Left ventricle myocardium inferior (tissue), 1 donor: Measurements from ENCODE around the gene EPOP. TPM values are rescaled to one million over a fixed set of nuclear protein-coding genes. Genes with fewer than 3 reads are reported as not detected.

Experiments
- DNase-seq: peaks from one replicate; pipeline ENCODE4 v3.0.0-alpha.2; 2020
- H3K27ac ChIP-seq: fragments of 200-600 bp; replicated peaks from 2 replicates; pipeline ENCODE4 v1.8.0; 2021
- H3K27me3 ChIP-seq: fragments of 200-600 bp; 2 replicates; pipeline ENCODE4 v1.8.0; 2021; ENCODE audit warnings: low read depth
- H3K36me3 ChIP-seq: fragments of 200-600 bp; 2 replicates; pipeline ENCODE4 v1.8.0; 2021
- H3K4me1 ChIP-seq: fragments of 200-600 bp; 2 replicates; pipeline ENCODE4 v1.8.0; 2021
- H3K4me3 ChIP-seq: fragments of 200-600 bp; 2 replicates; pipeline ENCODE4 v1.8.0; 2021; ENCODE audit warnings: mild to moderate bottlenecking, moderate library complexity
- H3K9me3 ChIP-seq: fragments of 200-600 bp; replicated peaks from 2 replicates; pipeline ENCODE4 v1.8.0; 2021
- intact Hi-C: fragments of 100-400 bp; cut with micrococcal nuclease; formaldehyde crosslinking; loops from one replicate; pipeline ENCODE4 v1.11.0; 2022
- total RNA-seq: library from RNA; stranded (reverse); fragmentation: NEBNext Ultra II Directional; extraction: Animal tissue kit (Norgen Biotek cat#: 25700); gene quantifications from one replicate; pipeline ENCODE4 v1.2.1, GENCODE V29; 2021
- TF ChIP-seq, protein P1 (sequence below): fragments of 200-600 bp; IDR thresholded peaks from 2 replicates; pipeline ENCODE4 v1.8.0; 2021; ENCODE audit warnings: antibody characterized with exemption, mild to moderate bottlenecking, borderline replicate concordance
- donor health status: DM: no; HTN: yes; CAD: no; lungs with severe emphysema.

Gene EPOP
- total RNA-seq, 1 donor from 2014 or later: 0.33 TPM

DNA sequence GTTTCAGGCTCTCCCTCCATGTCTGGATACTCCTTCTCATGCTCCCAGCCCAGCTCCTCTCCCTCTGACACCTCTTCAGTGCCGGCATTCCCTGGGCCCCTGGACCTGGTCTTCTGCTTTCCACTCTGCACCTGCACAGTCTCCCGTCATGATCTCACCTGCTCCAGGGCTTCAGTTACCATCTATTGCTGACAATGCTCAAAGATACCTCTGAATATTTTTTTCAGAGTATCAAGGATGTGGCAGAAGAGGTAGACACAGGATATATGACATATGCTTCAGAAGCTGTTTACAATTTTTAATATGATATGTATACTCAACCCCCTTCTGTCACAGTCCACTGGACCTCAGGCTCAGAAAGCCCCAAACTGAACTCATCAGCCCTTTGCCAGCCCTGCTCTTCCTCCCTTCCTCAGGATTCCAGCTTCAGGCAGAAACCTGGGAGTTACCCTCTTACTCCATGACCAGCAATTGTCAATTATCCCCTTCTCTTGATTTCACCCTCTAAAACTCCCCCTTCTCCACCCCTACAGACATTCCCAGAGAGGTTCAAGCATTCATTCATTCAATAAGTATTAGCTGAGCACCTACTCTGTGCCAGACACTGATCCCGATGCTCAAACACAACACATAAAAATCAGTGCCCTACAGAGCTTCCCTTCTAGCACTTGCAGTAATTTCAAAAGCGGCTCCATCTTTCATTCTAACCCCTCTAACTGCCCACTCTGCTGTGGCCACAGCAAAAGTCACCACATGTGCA lies 22.5 kb upstream of the EPOP start:
- TF ChIP-seq, protein P1, sequence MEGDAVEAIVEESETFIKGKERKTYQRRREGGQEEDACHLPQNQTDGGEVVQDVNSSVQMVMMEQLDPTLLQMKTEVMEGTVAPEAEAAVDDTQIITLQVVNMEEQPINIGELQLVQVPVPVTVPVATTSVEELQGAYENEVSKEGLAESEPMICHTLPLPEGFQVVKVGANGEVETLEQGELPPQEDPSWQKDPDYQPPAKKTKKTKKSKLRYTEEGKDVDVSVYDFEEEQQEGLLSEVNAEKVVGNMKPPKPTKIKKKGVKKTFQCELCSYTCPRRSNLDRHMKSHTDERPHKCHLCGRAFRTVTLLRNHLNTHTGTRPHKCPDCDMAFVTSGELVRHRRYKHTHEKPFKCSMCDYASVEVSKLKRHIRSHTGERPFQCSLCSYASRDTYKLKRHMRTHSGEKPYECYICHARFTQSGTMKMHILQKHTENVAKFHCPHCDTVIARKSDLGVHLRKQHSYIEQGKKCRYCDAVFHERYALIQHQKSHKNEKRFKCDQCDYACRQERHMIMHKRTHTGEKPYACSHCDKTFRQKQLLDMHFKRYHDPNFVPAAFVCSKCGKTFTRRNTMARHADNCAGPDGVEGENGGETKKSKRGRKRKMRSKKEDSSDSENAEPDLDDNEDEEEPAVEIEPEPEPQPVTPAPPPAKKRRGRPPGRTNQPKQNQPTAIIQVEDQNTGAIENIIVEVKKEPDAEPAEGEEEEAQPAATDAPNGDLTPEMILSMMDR: no peak
- intact Hi-C loops: no loop called here
- Histone ChIP-seq H3K36me3 (no peaks in the 10 kb centered on the region), H3K4me3 (no peak overlapping the region), H3K27me3 (no peaks in the 10 kb centered on the region), H3K9me3 (no peaks in the 10 kb centered on the region), H3K27ac (no peak overlapping the region), H3K4me1 (peaks cover 31% of the 10 kb centered on the region)
- no peak for DNase-seq

DNA sequence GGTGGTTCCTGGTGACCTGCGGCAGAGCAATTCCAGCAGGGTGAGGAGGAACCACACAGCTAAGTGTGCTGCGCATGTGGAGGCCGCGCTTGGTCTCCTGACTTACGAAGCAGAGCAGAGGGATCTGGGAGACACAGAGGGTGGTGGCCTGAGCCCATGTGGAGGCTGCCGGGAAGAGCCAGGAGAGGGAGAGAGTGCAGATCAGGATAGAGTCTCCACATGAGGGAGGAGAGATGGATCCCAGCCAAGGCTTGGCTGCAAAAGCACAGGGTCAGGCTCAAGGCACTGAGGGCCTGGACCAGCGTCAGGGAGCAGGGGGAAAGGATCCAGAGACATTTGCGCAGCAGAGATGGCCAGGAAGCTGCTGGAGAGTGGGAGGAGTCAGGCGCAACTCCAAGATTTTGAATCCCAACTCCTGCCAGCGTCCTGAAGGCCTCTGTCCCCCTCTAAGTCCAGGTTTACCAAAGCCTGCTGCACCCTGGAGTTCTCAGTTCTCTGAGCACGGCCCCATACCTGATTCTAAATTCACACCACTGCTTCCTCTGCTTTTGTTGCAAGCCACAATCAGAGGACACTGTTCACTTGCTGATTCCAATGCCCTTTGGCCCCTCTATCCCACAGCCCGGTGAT lies 19.1 kb upstream of the EPOP start:
- intact Hi-C loops: no loop called here
- no peaks in the 10 kb centered on the region for H3K36me3 ChIP-seq
- H3K27me3 ChIP-seq: no peaks in the 10 kb centered on the region

DNA sequence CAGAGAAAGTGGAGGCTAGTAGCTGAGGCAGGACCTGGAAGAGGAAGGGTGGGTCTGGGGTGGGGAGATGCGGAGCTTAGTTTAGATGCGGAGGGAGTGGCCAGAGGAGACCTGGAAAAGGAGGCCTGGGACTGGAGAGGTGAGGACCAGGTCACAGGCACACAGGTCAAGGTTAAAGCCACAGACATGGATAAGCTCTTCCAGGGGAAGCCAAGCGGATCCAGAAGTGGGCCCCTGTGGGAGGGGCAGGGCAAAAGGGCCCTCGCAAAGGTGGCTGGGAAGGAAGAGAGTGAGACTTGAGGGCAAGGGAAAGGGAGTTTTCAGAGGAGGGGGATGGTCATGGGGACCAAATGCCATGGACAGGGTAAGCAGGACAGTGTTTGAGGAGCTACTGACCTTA lies 16.4 kb upstream of the EPOP start:
- TF ChIP-seq, protein P1: no peak
- Histone ChIP-seq H3K27me3 (no peaks in the 10 kb centered on the region), H3K36me3 (no peaks in the 10 kb centered on the region), H3K4me3 (no peak overlapping the region), H3K9me3 (no peaks in the 10 kb centered on the region), H3K27ac (no peak overlapping the region), H3K4me1 (peaks cover 19% of the 10 kb centered on the region)
- intact Hi-C loops: no loop called here
- no peak for DNase-seq

More for the DNA sequence above, 19.1 kb upstream of the EPOP start:
- peak overlapping the region; percentile 90 for H3K27ac ChIP-seq
- peaks cover 19% of the 10 kb centered on the region for H3K4me1 ChIP-seq
- TF ChIP-seq, protein P1: no peak
- H3K4me3 ChIP-seq: no peak overlapping the region
- no peaks in the 10 kb centered on the region for H3K9me3 ChIP-seq
- DNase-seq: peak; percentile 94

DNA sequence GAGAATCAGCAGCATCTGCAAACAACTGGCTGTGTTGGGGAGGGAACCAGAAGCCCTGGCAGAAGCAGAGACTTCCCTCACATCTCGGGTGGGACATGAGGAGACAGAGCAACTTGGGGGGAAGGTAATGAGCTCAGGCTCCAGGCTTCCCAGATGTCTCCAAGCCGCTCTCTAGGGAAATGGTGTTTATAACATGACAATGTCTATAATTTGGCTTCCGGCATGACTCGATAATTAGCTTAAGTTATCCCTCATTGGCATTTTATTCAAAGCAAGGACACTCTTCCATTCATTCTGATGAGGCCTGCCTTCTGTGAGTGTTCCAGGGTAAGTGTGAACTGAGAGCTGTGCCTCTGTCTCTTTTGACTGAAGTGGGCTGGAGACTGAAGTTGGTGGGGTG lies 15.6 kb upstream of the EPOP start:
- no peaks in the 10 kb centered on the region for H3K9me3 ChIP-seq
- DNase-seq: no peak
- TF ChIP-seq, protein P1: no peak

DNA sequence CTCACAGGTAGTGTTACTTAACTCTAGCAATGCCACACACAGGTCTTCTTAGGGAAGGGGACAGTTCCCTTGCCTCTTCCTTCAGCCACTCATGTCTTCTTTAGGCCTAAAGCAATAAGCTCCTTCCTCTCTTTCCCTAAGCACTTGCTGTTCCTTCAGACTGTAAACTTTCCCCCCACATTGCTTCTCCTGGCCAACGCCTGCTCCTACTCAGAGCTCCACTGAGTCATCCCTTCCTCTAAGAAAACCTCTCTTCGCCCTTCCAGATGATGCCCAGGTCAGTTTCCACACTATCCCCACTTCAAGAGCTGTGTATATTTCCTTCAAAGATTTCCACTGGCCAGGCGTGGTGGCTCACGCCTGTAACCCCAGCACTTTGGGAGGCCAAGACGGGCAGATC lies 12.5 kb upstream of the EPOP start:
- TF ChIP-seq, protein P1: no peak
- Histone ChIP-seq H3K27me3 (no peaks in the 10 kb centered on the region), H3K36me3 (no peaks in the 10 kb centered on the region), H3K9me3 (no peaks in the 10 kb centered on the region), H3K4me1 (no peaks in the 10 kb centered on the region), H3K4me3 (no peak overlapping the region), H3K27ac (no peak overlapping the region)
- DNase-seq: no peak
- intact Hi-C loops: no loop called here

More for the DNA sequence above, 15.6 kb upstream of the EPOP start:
- intact Hi-C loops: no loop called here
- Histone ChIP-seq H3K36me3 (no peaks in the 10 kb centered on the region), H3K27me3 (no peaks in the 10 kb centered on the region), H3K4me1 (peaks cover 19% of the 10 kb centered on the region), H3K4me3 (no peak overlapping the region), H3K27ac (no peak overlapping the region)
